GM20431 (cell line): Measurements from ENCODE around the gene ASB3.

Source experiments
- in situ Hi-C: fragments of 300-500 bp; cut with MseI, MboI; formaldehyde crosslinking; loops from one replicate; pipeline ENCODE4 v1.15.0; 2020; ENCODE audit warnings: low sequenced_read_pairs; ENCODE audit not compliant: unreplicated experiment

Gene ASB3

DNA sequence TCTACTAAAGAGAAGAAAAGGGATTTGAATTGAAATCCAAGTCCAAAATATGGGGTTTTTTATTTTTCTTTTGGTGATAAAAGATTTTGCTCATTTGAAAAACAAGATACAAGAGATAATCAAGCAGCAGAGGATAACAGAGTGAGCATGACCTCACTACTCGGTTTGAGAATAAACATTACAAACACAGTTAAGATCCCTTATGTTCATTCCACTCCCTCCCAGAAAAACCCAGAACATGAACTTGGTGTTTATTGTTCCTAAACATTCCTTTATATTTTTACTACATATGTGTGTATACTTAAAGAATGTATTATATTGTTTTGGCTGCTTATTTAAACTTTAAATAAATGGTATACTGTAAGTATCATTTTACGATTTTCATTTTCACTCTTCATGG lies 165.8 kb downstream of the ASB3 start:
- in situ Hi-C loops, result no loop called here
